Measurements from ENCODE around the gene PFKFB4. TPM values are rescaled to one million over a fixed set of nuclear protein-coding genes. Genes with fewer than 3 reads are reported as not detected.
"Not testable (repeated sequence)": the region's sequence is repeated elsewhere in the genome, so short reads cannot be mapped to it uniquely, and the experiment has no call there.

PFKFB4 gene
- total RNA-seq, 1 donor from 2014 or later: 39.7 TPM

- H3K27me3 Mint-ChIP-seq: no peaks in the 10 kb centered on the region
- DNase-seq (ENCODE audit: low spot score, unreplicated experiment): no peak
- H3K36me3 Mint-ChIP-seq (ENCODE audit: insufficient read depth): no peaks in the 10 kb centered on the region
- H3K4me1 Mint-ChIP-seq (ENCODE audit: low read depth): peaks cover 10% of the 10 kb centered on the region
- H3K4me3 Mint-ChIP-seq (ENCODE audit: low read depth): no peak overlapping the region
- H3K27ac Mint-ChIP-seq: no peak overlapping the region
- no peaks in the 10 kb centered on the region for H3K9me3 Mint-ChIP-seq (ENCODE audit: low read depth)
- TF ChIP-seq CTCF (IDR thresholded peaks at IDR 0.05; ENCODE audit: unreplicated experiment): no peak
Observed at GRCh38 chr3:48477959-48478520, 78.6 kb downstream of the PFKFB4 start.

- H3K9me3 Mint-ChIP-seq (ENCODE audit: low read depth): no peaks in the 10 kb centered on the region
- TF ChIP-seq CTCF (IDR thresholded peaks at IDR 0.05; ENCODE audit: unreplicated experiment): no peak
- peaks cover 1% of the 10 kb centered on the region for H3K36me3 Mint-ChIP-seq (ENCODE audit: insufficient read depth)
- no peaks in the 10 kb centered on the region for H3K27me3 Mint-ChIP-seq
- DNase-seq (ENCODE audit: low spot score, unreplicated experiment): no peak
- no peak overlapping the region for H3K4me3 Mint-ChIP-seq (ENCODE audit: low read depth)
- no peak overlapping the region for H3K27ac Mint-ChIP-seq
- peaks cover 14% of the 10 kb centered on the region for H3K4me1 Mint-ChIP-seq (ENCODE audit: low read depth)
Observed at GRCh38 chr3:48476426-48477053, 80.1 kb downstream of the PFKFB4 start.

- H3K4me1 Mint-ChIP-seq (ENCODE audit: low read depth): peaks cover 14% of the 10 kb centered on the region
- DNase-seq (ENCODE audit: low spot score, unreplicated experiment): no peak
- H3K27ac Mint-ChIP-seq: peak overlapping the region; percentile 89
- peaks cover 1% of the 10 kb centered on the region for H3K36me3 Mint-ChIP-seq (ENCODE audit: insufficient read depth)
- TF ChIP-seq CTCF (IDR thresholded peaks at IDR 0.05; ENCODE audit: unreplicated experiment): no peak
- no peaks in the 10 kb centered on the region for H3K9me3 Mint-ChIP-seq (ENCODE audit: low read depth)
- no peaks in the 10 kb centered on the region for H3K27me3 Mint-ChIP-seq
- no peak overlapping the region for H3K4me3 Mint-ChIP-seq (ENCODE audit: low read depth)
Observed at GRCh38 chr3:48475188-48475587, 81.4 kb downstream of the PFKFB4 start.

- DNase-seq (ENCODE audit: low spot score, unreplicated experiment): no peak
- peaks cover 17% of the 10 kb centered on the region for H3K4me1 Mint-ChIP-seq (ENCODE audit: low read depth)
- peaks cover 3% of the 10 kb centered on the region for H3K36me3 Mint-ChIP-seq (ENCODE audit: insufficient read depth)
- TF ChIP-seq CTCF (IDR thresholded peaks at IDR 0.05; ENCODE audit: unreplicated experiment): no peak
- H3K27ac Mint-ChIP-seq: peak overlapping the region; percentile 89
- no peaks in the 10 kb centered on the region for H3K9me3 Mint-ChIP-seq (ENCODE audit: low read depth)
- peak overlapping the region; percentile 48 for H3K4me3 Mint-ChIP-seq (ENCODE audit: low read depth)
- no peaks in the 10 kb centered on the region for H3K27me3 Mint-ChIP-seq
Observed at GRCh38 chr3:48474619-48475018, 82.0 kb downstream of the PFKFB4 start.

- not testable (repeated sequence) for H3K4me3 Mint-ChIP-seq (ENCODE audit: low read depth); DNase-seq (ENCODE audit: low spot score, unreplicated experiment); H3K9me3 Mint-ChIP-seq (ENCODE audit: low read depth); H3K27me3 Mint-ChIP-seq; H3K36me3 Mint-ChIP-seq (ENCODE audit: insufficient read depth)
- H3K4me1 Mint-ChIP-seq (ENCODE audit: low read depth): peaks cover 17% of the 10 kb centered on the region
- H3K27ac Mint-ChIP-seq: peak overlapping the region; percentile 100
Observed at GRCh38 chr3:48474031-48474430, 82.6 kb downstream of the PFKFB4 start.

GRCh38 chr3:48473617-48473952 is 83.0 kb downstream of the PFKFB4 start:
- Mint-ChIP-seq H3K27ac (peak overlapping the region; percentile 100), H3K9me3 (ENCODE audit: low read depth) (no peaks in the 10 kb centered on the region), H3K4me1 (ENCODE audit: low read depth) (peaks cover 17% of the 10 kb centered on the region), H3K27me3 (no peaks in the 10 kb centered on the region), H3K36me3 (ENCODE audit: insufficient read depth) (peaks cover 4% of the 10 kb centered on the region), H3K4me3 (ENCODE audit: low read depth) (peak overlapping the region; percentile 98)
- DNase-seq (ENCODE audit: low spot score, unreplicated experiment): no peak
- no peak for TF ChIP-seq CTCF (IDR thresholded peaks at IDR 0.05; ENCODE audit: unreplicated experiment)

Measured in progenitor cell of endocrine pancreas (in vitro differentiated cells).